Measurements from ENCODE around the gene CDCA3. TPM values are rescaled to one million over a fixed set of nuclear protein-coding genes. Genes with fewer than 3 reads are reported as not detected.
A peak's percentile ranks its signal among the peaks of the same experiment; 100 is the strongest.
"Not testable (repeated sequence)": the region's sequence is repeated elsewhere in the genome, so short reads cannot be mapped to it uniquely, and the experiment has no call there.

Gene CDCA3
- total RNA-seq, 1 donor from 2014 or later, result 2.9 TPM

- intact Hi-C loops (cut with DNase I), result no loop called here
- H3K27me3 ChIP-seq (ENCODE audit: low read depth), result no peaks in the 10 kb centered on the region
- DNase-seq (peak; percentile 90), ATAC-seq (peak; percentile 84 to 87)
- peaks cover 53% of the 10 kb centered on the region for H3K4me1 ChIP-seq
- no peaks in the 10 kb centered on the region for H3K9me3 ChIP-seq
- peak overlapping the region; percentile 84 for H3K27ac ChIP-seq
- TF ChIP-seq, protein P1, sequence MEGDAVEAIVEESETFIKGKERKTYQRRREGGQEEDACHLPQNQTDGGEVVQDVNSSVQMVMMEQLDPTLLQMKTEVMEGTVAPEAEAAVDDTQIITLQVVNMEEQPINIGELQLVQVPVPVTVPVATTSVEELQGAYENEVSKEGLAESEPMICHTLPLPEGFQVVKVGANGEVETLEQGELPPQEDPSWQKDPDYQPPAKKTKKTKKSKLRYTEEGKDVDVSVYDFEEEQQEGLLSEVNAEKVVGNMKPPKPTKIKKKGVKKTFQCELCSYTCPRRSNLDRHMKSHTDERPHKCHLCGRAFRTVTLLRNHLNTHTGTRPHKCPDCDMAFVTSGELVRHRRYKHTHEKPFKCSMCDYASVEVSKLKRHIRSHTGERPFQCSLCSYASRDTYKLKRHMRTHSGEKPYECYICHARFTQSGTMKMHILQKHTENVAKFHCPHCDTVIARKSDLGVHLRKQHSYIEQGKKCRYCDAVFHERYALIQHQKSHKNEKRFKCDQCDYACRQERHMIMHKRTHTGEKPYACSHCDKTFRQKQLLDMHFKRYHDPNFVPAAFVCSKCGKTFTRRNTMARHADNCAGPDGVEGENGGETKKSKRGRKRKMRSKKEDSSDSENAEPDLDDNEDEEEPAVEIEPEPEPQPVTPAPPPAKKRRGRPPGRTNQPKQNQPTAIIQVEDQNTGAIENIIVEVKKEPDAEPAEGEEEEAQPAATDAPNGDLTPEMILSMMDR (IDR thresholded peaks at IDR 0.05), result peak; percentile 97
- peaks cover 29% of the 10 kb centered on the region for H3K36me3 ChIP-seq
- H3K4me3 ChIP-seq, result peak overlapping the region; percentile 99
Observed at GRCh38 chr12:6872073-6873048, 21.3 kb upstream of the CDCA3 start.

DNA sequence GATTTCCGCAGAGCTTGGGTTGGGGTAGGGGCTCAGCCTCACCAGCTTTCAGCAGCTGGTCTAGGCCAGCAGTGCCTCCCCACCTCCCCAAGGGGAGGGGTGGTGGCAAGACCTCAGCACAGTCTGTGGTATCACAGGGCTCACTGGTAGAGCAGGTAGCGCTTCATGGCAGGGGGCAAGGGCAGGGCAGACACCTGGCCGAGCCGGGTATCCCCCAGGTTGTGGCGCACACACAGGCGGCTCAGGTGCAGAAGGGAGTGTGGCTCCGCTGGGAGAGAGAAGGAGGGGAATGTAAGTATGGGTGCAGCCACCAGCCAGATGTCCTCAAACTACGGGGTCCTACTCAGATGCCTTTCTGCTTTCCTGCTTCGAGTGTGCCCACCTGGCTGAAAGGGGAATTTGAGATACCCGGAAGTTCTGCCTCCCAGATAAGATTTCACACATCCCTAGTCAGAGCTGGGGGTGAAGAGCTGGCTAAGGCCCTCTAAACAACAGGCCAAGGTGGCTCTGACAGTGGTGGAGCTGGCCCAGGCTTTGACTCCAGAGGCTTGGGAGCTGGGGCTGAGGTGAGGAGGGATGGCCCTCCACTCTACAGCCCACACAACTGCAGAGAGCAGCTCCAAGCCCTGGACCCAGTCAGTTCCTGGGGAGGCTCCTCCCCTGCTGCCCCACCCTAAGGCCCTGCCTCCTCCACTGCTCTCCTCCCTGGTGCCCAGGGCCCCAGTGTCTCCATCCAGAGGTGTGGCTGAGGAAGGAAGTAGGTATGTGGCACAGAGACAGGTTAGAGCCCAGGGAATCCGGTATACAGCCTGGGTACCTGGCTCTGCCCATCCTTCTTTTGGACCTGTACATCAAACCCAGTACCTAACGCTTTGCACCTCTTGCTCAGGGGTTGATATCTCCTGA is 20.2 kb upstream of the CDCA3 start:
- intact Hi-C loops (cut with DNase I), result no loop called here
- ATAC-seq (peak in 1 of 2 donors; percentile 8), DNase-seq (no peak)
- Histone ChIP-seq H3K36me3 (peaks cover 29% of the 10 kb centered on the region), H3K27ac (peak overlapping the region; percentile 84), H3K4me3 (peak overlapping the region; percentile 99), H3K27me3 (ENCODE audit: low read depth) (no peaks in the 10 kb centered on the region), H3K9me3 (no peaks in the 10 kb centered on the region), H3K4me1 (peaks cover 58% of the 10 kb centered on the region)
- TF ChIP-seq, protein P1 (IDR thresholded peaks at IDR 0.05), result no peak

DNA sequence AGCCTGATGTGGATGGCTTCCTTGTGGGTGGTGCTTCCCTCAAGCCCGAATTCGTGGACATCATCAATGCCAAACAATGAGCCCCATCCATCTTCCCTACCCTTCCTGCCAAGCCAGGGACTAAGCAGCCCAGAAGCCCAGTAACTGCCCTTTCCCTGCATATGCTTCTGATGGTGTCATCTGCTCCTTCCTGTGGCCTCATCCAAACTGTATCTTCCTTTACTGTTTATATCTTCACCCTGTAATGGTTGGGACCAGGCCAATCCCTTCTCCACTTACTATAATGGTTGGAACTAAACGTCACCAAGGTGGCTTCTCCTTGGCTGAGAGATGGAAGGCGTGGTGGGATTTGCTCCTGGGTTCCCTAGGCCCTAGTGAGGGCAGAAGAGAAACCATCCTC is 19.2 kb upstream of the CDCA3 start:
- H3K27ac ChIP-seq; H3K27me3 ChIP-seq (ENCODE audit: low read depth); intact Hi-C loops (cut with DNase I); H3K9me3 ChIP-seq; ATAC-seq; DNase-seq; H3K4me3 ChIP-seq: not testable (repeated sequence)
- Histone ChIP-seq H3K36me3 (peaks cover 36% of the 10 kb centered on the region), H3K4me1 (peaks cover 58% of the 10 kb centered on the region)

DNA sequence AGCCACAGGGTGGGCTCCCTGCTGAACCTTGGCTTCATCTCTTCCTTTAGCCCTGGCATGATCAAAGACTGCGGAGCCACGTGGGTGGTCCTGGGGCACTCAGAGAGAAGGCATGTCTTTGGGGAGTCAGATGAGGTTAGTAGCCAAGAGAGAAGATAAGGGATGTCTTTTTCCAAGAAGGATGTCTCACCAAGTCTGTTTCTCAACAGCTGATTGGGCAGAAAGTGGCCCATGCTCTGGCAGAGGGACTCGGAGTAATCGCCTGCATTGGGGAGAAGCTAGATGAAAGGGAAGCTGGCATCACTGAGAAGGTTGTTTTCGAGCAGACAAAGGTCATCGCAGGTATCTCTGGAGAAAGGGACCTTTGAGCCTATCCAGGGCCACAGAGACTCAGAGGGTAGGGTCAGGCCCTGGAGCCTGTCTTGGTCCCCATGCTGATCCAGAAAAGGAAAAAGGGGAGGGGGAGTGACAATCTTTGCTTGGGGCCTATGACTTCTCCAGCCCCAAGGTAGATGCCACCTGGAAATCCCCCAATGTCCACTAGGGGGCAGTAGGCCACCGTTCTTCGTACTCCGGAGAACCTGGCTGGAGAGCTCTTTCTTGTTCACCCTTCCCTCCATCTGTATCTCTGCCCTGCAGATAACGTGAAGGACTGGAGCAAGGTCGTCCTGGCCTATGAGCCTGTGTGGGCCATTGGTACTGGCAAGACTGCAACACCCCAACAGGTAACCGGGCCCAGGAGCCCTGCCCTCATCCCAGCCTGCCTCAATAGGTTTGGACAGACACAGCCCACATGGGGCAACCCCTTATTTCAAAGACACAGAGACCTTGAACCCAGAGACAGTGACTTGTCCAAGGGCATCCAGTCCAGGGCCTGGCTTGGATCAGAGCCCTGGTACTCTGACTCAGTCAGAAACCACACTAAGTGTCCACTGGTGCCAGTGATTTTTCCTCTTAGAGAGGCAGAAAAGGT is 18.2 kb upstream of the CDCA3 start:
- Histone ChIP-seq H3K4me1 (peaks cover 54% of the 10 kb centered on the region), H3K36me3 (peaks cover 46% of the 10 kb centered on the region), H3K9me3 (no peaks in the 10 kb centered on the region), H3K27ac (no peak overlapping the region), H3K27me3 (ENCODE audit: low read depth) (no peaks in the 10 kb centered on the region), H3K4me3 (peak overlapping the region; percentile 98)
- intact Hi-C loops (cut with DNase I), result no loop called here
- no peak for ATAC-seq
- peak; percentile 81 for DNase-seq
- TF ChIP-seq, protein P1 (IDR thresholded peaks at IDR 0.05), result peak; percentile 94

GRCh38 chr12:6868211-6869048 is 17.3 kb upstream of the CDCA3 start:
- H3K27ac ChIP-seq, result peak overlapping the region; percentile 98
- H3K27me3 ChIP-seq (ENCODE audit: low read depth), result no peaks in the 10 kb centered on the region
- ATAC-seq (peak in 1 of 2 donors; percentile 1), DNase-seq (no peak)
- peaks cover 47% of the 10 kb centered on the region for H3K4me1 ChIP-seq
- H3K9me3 ChIP-seq, result no peaks in the 10 kb centered on the region
- intact Hi-C loops (cut with DNase I), result no loop called here
- TF ChIP-seq, protein P1 (IDR thresholded peaks at IDR 0.05), result no peak
- peaks cover 55% of the 10 kb centered on the region for H3K36me3 ChIP-seq
- H3K4me3 ChIP-seq, result peak overlapping the region; percentile 98

Measured in lower lobe of right lung (tissue), 2 donors.